HG03159 (cell line): ENCODE measurements around the gene ACTR5.
A peak's percentile ranks its signal among the peaks of the same experiment; 100 is the strongest.

Source experiments
- ATAC-seq: cut with Tn5 transposase; IDR thresholded peaks from one replicate; pipeline ENCODE4 v1.9.1; 2021; ENCODE audit warnings: mild to moderate bottlenecking, moderate library complexity; ENCODE audit not compliant: unreplicated experiment

The ACTR5 gene

DNA sequence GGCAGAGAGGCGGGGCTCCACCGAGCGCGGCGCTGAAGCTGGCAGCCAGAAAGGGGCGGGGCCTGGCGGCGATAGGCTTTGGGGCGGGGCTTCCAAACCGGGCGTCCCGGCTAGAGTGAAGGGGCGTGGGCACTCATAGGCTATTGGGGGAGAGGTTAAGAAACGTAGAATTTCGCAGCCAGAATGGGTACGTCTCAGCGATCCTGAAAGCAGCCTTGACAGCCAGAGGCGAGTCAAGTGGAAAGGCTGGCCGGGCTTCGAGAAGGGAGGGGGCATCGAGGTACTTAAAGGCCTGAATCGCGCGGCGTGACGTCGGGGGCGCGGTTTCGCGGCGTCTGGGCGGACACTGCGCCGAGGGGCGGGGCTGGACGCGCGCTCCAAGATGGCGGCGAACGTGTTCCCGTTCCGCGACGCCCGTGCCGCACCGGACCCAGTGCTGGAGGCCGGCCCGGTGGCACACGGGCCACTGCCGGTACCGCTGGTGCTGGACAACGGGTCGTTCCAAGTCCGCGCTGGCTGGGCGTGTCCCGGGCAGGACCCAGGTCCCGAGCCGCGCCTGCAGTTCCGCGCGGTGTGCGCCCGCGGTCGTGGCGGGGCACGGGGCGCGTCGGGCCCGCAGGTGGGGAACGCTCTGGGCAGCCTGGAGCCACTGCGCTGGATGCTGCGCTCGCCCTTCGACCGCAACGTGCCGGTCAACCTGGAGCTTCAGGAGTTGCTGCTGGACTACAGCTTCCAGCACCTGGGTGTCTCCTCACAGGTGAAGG, at the start of gene ACTR5:
ACTR5 (plus strand) TSS at position 364 of the 764 bp plus-strand sequence; CDS start at position 383, 19 bp downstream.
- peak; percentile 80 for ATAC-seq

DNA sequence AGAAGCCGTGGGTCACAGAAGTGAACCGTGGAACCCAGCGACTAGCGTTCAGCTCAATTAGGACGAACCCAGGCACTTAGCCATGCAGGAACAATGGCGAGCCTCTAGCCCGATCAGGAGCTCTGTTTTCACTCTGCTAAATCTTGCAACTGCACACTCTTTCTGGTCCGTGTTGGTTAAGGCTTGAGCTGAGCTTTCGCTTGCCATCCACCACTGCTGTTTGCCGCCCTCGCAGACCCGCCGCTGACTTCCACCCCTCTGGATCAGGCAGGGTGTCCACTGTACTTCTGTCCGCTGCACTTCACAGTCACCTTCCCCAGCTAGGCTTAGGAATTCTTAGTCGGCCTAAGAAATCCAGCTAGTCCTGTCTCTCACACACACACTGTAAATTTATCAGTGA, 49.7 kb upstream of the ACTR5 start:
- no peak for ATAC-seq

DNA sequence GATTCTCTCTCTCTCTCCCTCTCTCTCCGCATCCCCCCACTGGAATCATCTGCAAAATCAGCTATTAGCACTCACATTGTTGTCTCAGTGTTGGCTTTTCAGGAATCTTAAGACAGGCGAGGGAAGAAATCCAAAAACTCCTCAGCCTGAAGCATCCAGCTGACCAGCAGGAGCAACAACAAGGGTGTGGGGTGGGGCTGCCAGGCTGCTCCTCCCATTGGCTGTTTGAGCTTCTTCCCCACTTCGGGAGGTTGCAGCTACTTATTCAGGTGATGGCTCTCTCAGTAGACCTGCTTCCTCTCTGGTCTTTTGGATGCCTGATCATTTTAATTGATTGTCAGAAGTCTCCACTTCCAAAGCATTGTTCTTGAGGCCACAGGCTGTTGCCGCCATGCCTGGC, 48.1 kb upstream of the ACTR5 start:
- no peak for ATAC-seq

DNA sequence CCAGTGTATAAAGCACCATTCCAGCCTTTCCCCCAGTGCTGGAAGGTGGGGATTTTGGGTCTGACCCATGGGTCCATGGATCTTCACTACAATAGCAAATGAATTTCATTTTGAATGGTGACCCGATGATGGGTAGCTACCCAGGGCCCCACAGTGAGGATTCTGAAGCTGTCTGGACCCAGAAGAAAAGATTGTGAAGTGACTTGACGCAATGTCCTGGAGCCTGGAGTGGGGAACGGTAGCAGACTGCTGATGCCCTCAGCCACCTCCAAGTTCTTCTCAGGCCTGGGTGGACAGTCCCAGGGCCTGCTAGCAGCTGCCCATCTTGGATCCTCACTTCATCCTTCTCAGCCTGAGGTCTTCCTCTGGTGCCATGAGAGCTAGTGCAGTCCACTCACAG, 47.3 kb upstream of the ACTR5 start:
- no peak for ATAC-seq

DNA sequence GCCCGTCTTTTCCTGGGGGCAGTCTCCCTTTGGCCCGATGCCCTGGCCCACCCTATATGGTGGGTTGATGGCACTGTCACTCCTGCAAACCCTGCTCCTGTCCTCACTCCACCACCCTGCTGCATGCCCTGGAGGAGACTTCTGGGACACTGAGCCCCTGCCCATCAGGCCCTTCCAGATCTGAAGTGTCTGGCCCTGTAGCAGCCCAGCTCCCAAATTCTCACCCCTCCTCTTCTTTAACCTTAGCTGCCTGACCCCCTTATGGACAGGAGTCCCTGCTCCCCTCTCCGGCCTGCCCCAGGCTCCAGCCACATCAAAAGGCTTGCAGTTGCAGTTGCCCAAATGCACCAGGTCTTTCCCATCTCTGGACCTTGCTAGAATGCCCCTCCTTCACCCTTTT, 44.7 kb upstream of the ACTR5 start:
- ATAC-seq: no peak

DNA sequence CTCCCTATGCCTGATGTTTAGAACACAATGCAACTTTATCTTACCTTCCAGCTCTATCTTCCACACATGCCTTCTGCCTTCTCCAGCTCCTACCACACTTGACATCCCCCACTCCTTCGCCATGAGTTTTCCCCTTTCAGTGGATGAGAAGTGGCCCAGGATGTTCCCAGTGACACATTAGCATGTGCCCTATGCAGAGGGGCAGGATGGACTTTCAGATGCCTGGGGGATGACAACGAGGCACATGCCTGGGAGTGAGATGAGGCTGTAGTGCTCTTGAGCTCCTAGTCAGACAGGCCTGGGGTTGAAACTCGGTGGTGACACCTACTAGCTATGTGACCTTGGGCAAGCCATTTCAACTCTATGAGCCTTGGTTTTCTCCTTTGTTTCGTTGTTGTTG, 44.1 kb upstream of the ACTR5 start:
- ATAC-seq: no peak

DNA sequence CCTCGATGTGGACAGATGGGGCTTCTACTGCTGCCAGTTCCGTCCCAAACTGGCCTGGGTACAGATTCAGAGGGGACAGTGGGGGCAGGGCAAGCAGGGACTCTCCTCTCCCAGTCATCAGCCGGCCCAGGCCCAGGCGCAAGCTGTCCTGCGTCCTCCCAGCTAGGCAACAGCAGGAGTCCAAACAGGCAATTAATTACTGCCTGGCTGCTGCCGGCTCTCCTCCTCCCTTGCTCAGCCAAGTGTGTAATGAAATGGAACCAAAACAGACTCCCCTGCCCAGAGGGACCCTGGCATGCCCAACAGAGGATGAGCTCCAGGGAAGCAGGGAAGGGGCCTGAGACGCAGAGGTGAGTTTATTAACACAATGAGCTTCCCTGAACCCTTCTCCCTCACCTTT, 41.8 kb upstream of the ACTR5 start:
- ATAC-seq: no peak

DNA sequence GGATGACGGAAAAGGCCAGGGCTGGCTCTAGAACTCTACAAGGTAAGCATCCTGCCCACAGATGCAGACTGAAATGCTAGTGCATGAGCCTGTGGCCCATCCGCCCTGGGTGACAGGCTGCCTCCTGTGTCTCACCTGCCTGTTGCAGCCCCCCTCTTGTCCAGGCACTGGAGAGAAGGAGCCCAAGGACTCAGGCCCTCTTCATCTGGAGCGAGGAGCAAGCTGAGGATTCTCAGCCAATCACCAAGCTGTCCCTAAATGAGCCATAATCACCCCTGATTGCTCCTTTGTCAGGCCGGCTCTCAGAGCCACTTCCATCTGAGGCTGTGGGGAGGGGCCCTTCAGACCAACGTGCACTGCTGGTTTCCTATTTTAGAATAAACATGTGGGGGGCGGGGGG, 34.0 kb upstream of the ACTR5 start:
- ATAC-seq: no peak

DNA sequence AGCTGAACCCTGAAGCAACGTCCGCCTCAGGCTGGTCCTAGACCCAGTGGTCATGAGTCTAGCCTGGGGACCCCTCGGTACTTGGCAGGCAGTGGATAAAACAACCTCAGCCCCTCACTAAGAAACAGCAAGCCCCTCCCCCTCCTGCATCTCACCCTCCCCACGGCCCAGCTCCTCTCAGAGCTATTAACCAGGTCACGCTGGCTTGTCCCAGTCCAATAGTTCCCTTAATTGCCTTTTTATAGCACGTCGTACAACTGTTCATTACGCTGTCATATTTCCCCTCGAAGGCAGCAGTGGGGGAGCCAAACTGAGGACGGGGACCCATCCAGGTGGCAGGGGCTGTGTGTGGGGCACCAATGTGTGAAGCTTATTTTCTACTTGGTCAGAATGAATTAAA, 32.6 kb upstream of the ACTR5 start:
- no peak for ATAC-seq

DNA sequence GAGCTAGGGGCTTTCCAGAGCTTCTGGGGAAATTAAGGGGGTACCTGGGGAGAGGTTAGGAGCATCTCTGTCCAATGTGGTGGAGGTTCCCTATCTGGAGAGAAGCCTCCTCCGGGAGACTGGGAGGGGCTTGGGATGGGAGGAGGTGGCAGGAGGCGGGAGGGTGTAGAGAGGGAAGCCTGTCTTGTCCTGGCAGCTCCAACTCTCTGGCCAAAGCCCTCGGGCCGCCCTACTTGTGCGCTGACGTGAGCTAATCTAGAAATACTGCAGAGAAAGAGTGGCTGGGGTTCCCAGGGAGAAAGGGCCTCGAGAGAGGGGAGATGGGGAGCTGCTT, 25.6 kb upstream of the ACTR5 start:
- no peak for ATAC-seq

DNA sequence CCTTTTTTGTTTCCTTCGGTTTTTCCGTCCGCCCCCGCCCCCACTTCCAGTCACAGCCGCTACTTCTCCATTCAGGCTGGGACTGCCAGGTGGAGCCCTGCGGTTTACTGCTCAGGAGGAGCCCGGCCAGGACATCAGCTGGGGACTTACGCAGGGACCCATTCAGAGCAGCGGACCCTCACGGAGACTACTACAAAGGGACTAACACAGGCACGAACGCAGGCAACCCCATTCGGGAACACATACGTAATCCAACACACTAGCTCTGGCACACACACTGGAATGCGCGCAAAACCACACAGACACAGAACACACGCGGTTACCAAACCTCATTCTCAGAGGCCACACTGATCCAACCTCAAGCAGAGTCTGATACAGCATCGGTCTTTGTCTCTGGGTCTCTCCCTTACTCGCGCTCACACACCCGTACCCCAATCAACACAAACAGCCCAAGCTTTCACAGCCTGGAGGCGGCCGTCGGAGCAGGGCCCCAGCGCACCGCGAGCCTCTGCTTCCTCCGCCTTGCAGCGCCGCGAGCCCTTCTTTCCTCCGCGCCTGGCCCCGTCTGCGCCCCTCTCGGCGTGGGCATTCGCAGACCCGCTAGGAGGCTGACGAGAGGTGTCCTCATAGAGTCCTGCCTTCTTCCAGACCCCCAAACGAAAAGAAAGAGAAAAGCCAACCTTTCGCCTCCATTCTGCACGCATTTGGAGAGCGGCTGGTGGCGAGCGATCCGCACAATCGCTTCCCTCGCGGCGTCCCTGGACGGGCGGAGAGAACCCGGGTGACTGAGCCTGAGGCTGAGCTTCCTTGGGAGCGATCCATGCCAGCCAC, 25.0 kb upstream of the ACTR5 start:
- no peak for ATAC-seq

DNA sequence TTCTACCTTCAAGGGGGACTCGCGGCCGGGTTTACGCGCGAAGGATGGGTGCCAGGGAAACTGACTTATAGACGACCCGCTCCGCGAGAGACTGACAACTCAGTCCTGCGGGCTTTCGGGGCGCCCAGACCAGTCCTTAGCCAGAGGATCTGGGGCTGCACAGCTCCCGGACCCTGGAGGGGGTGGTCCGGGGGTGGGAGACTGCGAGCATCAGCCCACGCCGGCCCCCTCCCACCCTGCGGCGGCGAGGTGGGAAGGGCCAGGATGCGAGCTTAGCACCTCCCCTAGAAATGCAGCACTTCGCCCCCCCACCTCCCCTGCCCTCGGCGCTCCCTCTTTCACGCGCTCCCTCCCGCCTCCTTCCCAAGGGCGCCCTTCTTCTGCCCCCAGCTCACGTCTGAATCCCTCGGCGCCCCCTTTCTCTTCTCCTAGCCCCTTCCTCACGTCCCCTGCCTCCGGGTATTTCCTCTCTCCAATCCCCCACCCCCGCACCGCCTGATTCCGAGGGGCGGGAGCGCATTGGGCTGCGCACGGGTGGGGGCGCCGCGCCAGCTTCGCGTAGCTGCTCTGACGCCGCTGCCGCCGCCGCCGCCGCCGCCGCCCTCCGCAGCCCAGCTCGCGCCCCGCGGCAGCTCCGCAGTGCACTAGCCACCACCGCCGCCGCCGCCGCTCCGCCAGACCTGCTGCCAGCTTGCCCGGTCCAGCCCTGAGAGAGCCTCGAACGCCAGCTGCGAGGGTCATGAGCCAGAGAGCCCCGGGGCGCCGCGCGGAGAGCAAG, 24.2 kb upstream of the ACTR5 start, which contains the start of gene SLC32A1:
SLC32A1 (plus strand) TSS at position 639 of the 778 bp plus-strand sequence. CDS start 239 bp downstream, outside the sequence.
- ATAC-seq: no peak

DNA sequence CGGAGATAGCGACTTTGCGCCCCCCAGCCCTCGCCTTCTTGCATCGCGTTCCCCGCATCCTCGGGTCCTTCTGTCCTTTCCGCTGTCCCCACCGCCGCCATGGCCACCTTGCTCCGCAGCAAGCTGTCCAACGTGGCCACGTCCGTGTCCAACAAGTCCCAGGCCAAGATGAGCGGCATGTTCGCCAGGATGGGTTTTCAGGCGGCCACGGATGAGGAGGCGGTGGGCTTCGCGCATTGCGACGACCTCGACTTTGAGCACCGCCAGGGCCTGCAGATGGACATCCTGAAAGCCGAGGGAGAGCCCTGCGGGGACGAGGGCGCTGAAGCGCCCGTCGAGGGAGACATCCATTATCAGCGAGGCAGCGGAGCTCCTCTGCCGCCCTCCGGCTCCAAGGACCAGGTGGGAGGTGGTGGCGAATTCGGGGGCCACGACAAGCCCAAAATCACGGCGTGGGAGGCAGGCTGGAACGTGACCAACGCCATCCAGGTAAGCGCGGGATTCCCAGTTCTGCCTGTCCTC, 23.6 kb upstream of the ACTR5 start:
- no peak for ATAC-seq

DNA sequence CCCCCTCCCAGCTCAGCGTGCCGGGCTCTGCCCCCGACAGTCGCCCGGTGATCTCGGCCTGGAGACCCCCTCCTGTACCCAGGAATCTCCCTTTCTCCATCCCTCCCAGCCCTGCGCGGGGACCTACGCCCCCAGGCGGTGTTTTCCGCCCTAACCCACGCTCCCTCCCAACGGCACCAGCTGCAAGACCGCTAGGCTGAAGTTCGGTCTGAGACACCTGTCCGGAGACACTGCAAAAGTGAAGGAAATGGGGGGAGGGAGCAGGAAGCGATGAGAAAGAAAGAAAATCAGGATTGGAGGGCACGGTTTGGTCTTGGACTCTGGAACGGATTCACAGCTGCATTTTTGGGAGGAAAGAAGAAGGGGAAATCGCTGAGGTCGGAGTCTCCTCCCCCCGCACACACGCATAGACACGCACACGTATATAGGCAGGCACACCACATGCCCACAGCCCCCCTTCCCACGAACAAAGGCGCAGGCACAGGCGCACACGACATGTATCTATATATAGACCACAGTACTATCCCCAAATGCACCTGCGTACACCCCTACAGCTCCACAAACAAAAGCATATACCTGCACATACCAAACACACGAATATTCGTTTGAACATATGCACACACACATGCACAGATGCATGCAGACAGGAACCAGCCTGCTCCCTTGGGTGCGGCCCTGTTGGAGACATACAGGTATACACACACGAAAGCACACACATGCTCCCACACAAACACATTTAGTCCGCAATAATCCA, 22.9 kb upstream of the ACTR5 start:
- ATAC-seq: no peak

DNA sequence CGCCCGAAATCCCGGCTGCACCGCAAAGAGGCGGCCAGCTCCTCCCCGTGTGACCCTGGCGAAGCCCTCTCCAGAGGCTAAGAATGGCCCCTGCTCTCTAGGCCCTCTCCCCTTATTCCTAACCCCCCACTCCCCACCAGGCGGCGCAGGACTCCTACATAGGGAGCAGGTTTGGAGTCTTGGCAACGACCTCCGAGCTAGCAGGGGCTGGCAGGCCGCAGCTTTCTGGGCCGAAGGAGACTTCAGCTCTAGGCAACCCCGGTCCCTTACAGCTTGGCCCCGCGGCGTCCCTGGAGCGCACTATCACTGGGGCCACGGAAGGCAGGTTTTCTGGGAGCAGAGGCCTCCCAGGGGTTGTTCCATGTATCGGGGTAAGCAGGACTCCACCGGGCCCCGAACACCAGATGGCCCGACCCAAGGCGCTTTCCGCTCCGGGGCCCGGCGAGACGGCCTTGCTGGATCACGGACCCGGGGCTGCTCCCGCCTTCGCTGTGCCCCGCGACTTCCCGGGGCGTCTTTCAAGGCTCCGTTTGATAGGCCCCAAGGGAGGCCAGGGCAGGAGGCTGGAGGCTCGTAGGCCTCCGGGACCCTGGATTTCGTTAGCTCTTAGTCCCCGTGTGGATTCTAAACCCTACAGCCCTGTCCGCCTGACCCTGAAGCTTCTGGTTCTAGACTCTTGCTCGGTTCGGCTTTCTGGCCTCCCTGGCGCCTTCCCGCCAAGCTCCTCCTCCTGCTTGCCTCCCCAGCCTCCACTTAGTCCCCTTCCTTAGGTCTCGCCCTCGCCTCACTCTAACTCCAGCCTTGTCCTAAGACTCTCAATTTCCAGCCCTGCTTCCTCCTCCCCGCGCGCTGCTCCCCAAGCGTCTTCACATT, 22.1 kb upstream of the ACTR5 start:
- ATAC-seq: no peak

DNA sequence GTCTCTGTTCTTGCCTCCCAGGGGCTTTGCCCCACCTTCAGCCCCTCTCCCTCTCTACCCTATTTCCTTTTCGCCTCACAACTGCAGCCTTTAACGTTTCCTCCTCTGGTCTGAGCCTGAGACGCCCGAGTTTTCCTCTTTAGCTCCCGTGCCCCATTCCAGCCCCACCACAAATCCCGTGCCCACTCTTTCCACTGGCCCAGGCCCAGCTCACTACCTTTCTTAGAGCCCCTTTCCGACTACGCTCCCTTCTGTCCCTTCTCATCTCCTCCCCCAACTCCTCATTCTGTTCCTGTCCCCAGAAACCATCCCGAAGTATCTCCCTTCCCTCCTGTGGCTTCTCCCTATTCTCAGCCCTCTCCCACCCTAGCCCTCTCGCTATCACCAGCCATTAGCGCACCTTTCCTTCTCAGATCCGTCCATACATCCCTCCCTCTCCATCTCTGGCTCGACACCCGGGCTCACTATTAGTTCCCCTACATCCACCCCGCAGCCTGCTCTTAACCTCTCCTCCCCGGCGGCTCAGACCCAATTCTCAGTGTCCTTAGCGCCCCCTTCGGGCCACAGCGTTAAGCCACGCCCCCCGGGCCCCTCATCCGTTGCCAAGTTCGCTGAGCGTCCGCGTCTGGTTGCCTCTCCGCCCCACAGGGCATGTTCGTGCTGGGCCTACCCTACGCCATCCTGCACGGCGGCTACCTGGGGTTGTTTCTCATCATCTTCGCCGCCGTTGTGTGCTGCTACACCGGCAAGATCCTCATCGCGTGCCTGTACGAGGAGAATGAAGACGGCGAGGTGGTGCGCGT, 21.3 kb upstream of the ACTR5 start:
- ATAC-seq: no peak

DNA sequence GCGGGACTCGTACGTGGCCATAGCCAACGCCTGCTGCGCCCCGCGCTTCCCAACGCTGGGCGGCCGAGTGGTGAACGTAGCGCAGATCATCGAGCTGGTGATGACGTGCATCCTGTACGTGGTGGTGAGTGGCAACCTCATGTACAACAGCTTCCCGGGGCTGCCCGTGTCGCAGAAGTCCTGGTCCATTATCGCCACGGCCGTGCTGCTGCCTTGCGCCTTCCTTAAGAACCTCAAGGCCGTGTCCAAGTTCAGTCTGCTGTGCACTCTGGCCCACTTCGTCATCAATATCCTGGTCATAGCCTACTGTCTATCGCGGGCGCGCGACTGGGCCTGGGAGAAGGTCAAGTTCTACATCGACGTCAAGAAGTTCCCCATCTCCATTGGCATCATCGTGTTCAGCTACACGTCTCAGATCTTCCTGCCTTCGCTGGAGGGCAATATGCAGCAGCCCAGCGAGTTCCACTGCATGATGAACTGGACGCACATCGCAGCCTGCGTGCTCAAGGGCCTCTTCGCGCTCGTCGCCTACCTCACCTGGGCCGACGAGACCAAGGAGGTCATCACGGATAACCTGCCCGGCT, 20.6 kb upstream of the ACTR5 start:
- ATAC-seq: no peak

DNA sequence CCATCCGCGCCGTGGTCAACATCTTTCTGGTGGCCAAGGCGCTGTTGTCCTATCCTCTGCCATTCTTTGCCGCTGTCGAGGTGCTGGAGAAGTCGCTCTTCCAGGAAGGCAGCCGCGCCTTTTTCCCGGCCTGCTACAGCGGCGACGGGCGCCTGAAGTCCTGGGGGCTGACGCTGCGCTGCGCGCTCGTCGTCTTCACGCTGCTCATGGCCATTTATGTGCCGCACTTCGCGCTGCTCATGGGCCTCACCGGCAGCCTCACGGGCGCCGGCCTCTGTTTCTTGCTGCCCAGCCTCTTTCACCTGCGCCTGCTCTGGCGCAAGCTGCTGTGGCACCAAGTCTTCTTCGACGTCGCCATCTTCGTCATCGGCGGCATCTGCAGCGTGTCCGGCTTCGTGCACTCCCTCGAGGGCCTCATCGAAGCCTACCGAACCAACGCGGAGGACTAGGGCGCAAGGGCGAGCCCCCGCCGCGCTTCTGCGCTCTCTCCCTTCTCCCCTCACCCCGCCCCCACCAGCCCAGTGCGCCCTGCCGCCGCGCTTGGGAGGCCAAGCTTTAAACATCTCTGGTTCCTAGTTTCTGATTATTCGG, 20.0 kb upstream of the ACTR5 start:
- no peak for ATAC-seq
